Heart left ventricle (tissue), 13 donors: ENCODE results near the gene ST3GAL5.
A peak's percentile ranks its signal among the peaks of the same experiment; 100 is the strongest.

Experiments
- CTCF ChIP-seq, 12 donors: fragments of 200-600 bp; sonication (generic) in 4 of 12; IDR thresholded peaks; one replicate each; pipeline versions ENCODE4 v1.5.0 to v1.8.0; 2018 to 2022; ENCODE audit warnings: antibody characterized with exemption in 12 of 12, mild to moderate bottlenecking in 5 of 12
- POLR2A ChIP-seq, 2 donors: fragments of 450-650 bp; IDR thresholded peaks; one replicate each; pipeline ENCODE4 v1.6.1; 2017; ENCODE audit warnings: antibody characterized with exemption in 2 of 2, mild to moderate bottlenecking in 2 of 2, moderate library complexity in 2 of 2
- donor health status: ischemic (EF 13 %, LVEDD 7.1; RV severe dilation, severe dysfunction).
- donor health status: DM: no; HTN: yes; CAD: no.
- donor health status: DM: no; HTN: no; CAD: no.
- donor health status: ischemic (EF 25% LVEDD 6.9; RV normal size, moderate dysfunction).
- donor health status: ischemic (EF 25% LVEDD 5.7; RV mildly dilated, moderate dysfunction).
- donor health status: ischemic (EF 35%, LVEDD 5.7; RV mildly dilated, moderate dysfunction).
- donor health status: nonischemic (EF 11% LVEDD 7.7; RV severe dilation, severe dysfunction).
- donor health status: DM: yes; HTN: yes; CAD: no.
- donor health status: PGD.
- donor health status: ischemic (EF 29% LVEDD 5.4; RV normal size, mild dysfunction).
- donor health status: nonischemic (EF 23%, LVEDD 6.1; RV moderate dilation, normal function).

GRCh38 chr2:85872536-85873161 lies 16.1 kb downstream of the ST3GAL5 start:
- no peak for TF ChIP-seq POLR2A (IDR thresholded peaks at IDR 0.05)
- TF ChIP-seq CTCF (IDR thresholded peaks at IDR 0.05): peak in 9 of 12 donors; percentile 13 to 48 (median 31)
